GM23338 (cell line): ENCODE data around the gene NFIA. TPM values are rescaled to one million over a fixed set of nuclear protein-coding genes. Genes with fewer than 3 reads are reported as not detected.

Experiments
- ATAC-seq: fragments of 200-7000 bp; cut with Tn5 transposase; 3 replicates; pipeline ENCODE4 v1.9.1; 2020
- DNase-seq: peaks from one replicate; pipeline ENCODE4 v3.0.0-alpha.2; 2015; ENCODE audit warnings: low spot score
- H2AFZ ChIP-seq: fragments of 200-600 bp; sonication (generic); 2 replicates; pipeline ENCODE4 v1.8.0; 2016; ENCODE audit warnings: antibody characterized with exemption, mild to moderate bottlenecking, moderate library complexity
- H3F3A ChIP-seq: fragments of 200-600 bp; sonication (generic); replicated peaks from 2 replicates; pipeline ENCODE4 v1.8.0; 2017; ENCODE audit warnings: antibody characterized with exemption, mixed run types, low read depth
- H3K27ac ChIP-seq: fragments of 200-600 bp; sonication (generic); 2 replicates; pipeline ENCODE4 v1.6.1; 2016; ENCODE audit warnings: low read depth
- H3K27me3 ChIP-seq: fragments of 200-600 bp; sonication (generic); 2 replicates; pipeline ENCODE4 v1.8.0; 2016; ENCODE audit warnings: mild to moderate bottlenecking, mixed run types, moderate library complexity; ENCODE audit not compliant: insufficient read depth
- H3K36me3 ChIP-seq: fragments of 200-600 bp; sonication (generic); 2 replicates; pipeline ENCODE4 v1.8.0; 2016; ENCODE audit warnings: mild to moderate bottlenecking; ENCODE audit not compliant: insufficient read depth
- H3K4me1 ChIP-seq: fragments of 200-600 bp; sonication (generic); 2 replicates; pipeline ENCODE4 v1.8.0; 2016; ENCODE audit warnings: mild to moderate bottlenecking, moderate library complexity; ENCODE audit not compliant: insufficient read depth
- H3K4me2 ChIP-seq: fragments of 200-600 bp; sonication (generic); 2 replicates; pipeline ENCODE4 v1.7.1; 2017; ENCODE audit warnings: mixed run types
- H3K4me3 ChIP-seq: fragments of 200-600 bp; sonication (generic); 2 replicates; pipeline ENCODE4 v1.6.1; 2016; ENCODE audit warnings: mixed run types
- H3K79me2 ChIP-seq: fragments of 200-600 bp; sonication (generic); replicated peaks from 2 replicates; pipeline ENCODE4 v1.8.0; 2017; ENCODE audit warnings: mild to moderate bottlenecking; ENCODE audit not compliant: insufficient read depth
- H3K9me2 ChIP-seq: fragments of 200-600 bp; sonication (generic); 2 replicates; pipeline ENCODE4 v1.8.0; 2017; ENCODE audit not compliant: insufficient read depth
- H4K20me1 ChIP-seq: fragments of 200-600 bp; sonication (generic); replicated peaks from 2 replicates; pipeline ENCODE4 v1.8.0; 2017; ENCODE audit warnings: mild to moderate bottlenecking; ENCODE audit not compliant: insufficient read depth
- H3K27ac Mint-ChIP-seq: 2 replicates; pipeline ENCODE4 v1.8.0; 2020; ENCODE audit warnings: inconsistent platforms, mild to moderate bottlenecking, moderate library complexity, mixed read lengths
- H3K27me3 Mint-ChIP-seq: 3 replicates; pipeline ENCODE4 v1.8.0; 2022; ENCODE audit warnings: low read depth, mild to moderate bottlenecking, moderate library complexity, mixed read lengths, inconsistent platforms; ENCODE audit not compliant: insufficient read depth, poor library complexity
- H3K36me3 Mint-ChIP-seq: 3 replicates; pipeline ENCODE4 v1.8.0; 2021; ENCODE audit warnings: low read depth, mild to moderate bottlenecking, inconsistent platforms, moderate library complexity, mixed read lengths
- H3K4me1 Mint-ChIP-seq: 3 replicates; pipeline ENCODE4 v1.8.0; 2020; ENCODE audit warnings: mild to moderate bottlenecking, inconsistent platforms, mixed read lengths
- H3K4me3 Mint-ChIP-seq: 3 replicates; pipeline ENCODE4 v1.8.0; 2021; ENCODE audit warnings: moderate library complexity, mild to moderate bottlenecking, inconsistent platforms, mixed read lengths
- H3K9me3 Mint-ChIP-seq: 3 replicates; pipeline ENCODE4 v1.8.0; 2020; ENCODE audit warnings: moderate library complexity, mild to moderate bottlenecking, inconsistent platforms, mixed read lengths
- CTCF ChIP-seq, 2 experiments: fragments of 200-600 bp in 1 of 2; sonication (generic) in 1 of 2; conservative IDR thresholded peaks; 2 replicates each; pipeline versions ENCODE4 v1.5.1 to v1.6.1; 2016 to 2017; ENCODE audit warnings: antibody characterized with exemption in 2 of 2, low read depth in 2 of 2, mild to moderate bottlenecking in 2 of 2, moderate library complexity in 1 of 2
- EZH2 ChIP-seq: fragments of 200-600 bp; sonication (generic); IDR thresholded peaks from one replicate; pipeline ENCODE4 v1.8.0; 2017; ENCODE audit warnings: antibody characterized with exemption, mild to moderate bottlenecking, low read depth; ENCODE audit not compliant: unreplicated experiment
- EZH2phosphoT487 ChIP-seq: fragments of 200-600 bp; sonication (generic); IDR thresholded peaks from one replicate; pipeline ENCODE4 v1.8.1; 2018; ENCODE audit warnings: antibody characterized with exemption; ENCODE audit not compliant: unreplicated experiment
- JUNB ChIP-seq: IDR thresholded peaks from one replicate; pipeline ENCODE4 v1.6.1; 2016; ENCODE audit warnings: antibody characterized with exemption; ENCODE audit not compliant: unreplicated experiment
- ZNF114 ChIP-seq: fragments of 250-450 bp; sonication (Bioruptor Pico); IDR thresholded peaks from 2 replicates; pipeline ENCODE4 v1.5.0; 2020; ENCODE audit warnings: mild to moderate bottlenecking, moderate library complexity
- ZNF331 ChIP-seq: fragments of 250-450 bp; sonication (Bioruptor Pico); IDR thresholded peaks from 2 replicates; pipeline ENCODE4 v1.5.0; 2020; ENCODE audit warnings: low read depth, mild to moderate bottlenecking, moderate library complexity
- ZNF462 ChIP-seq: fragments of 250-450 bp; sonication (Bioruptor Pico); IDR thresholded peaks from 2 replicates; pipeline ENCODE4 v1.5.0; 2020; ENCODE audit warnings: mild to moderate bottlenecking, moderate library complexity
- polyA plus RNA-seq: library from polyadenylated mRNA; unstranded; fragments of >200 nt; fragmentation: Nextera tagmentation; extraction: Ambion mirVana; gene quantifications from 2 replicates; pipeline ENCODE4 v1.2.1, GENCODE V29; 2016
- total RNA-seq: library from RNA; depleted of rRNA; stranded (reverse); fragments of >200 nt; shearing (Covaris generic); gene quantifications from 2 replicates; pipeline ENCODE4 v1.2.3, GENCODE V29; 2014

The NFIA gene
- total and polyA plus RNA-seq, 2 experiments from 2014 or later: 0.97 to 2.3 TPM

- Histone ChIP-seq H2AFZ (no peak overlapping the region), H4K20me1 (peaks cover 8% of the 10 kb centered on the region; the same call in 1 of the 2 replicates), H3K4me2 (no peak overlapping the region), H3K27me3 (peaks cover 59% of the 10 kb centered on the region), H3K4me3 (no peak overlapping the region), H3F3A (no peaks in the 10 kb centered on the region), H3K36me3 (no peaks in the 10 kb centered on the region), H3K4me1 (peaks cover 31% of the 10 kb centered on the region), H3K79me2 (no peaks in the 10 kb centered on the region; the same call in 1 of the 2 replicates), H3K9me2 (no peaks in the 10 kb centered on the region), H3K27ac (no peak overlapping the region)
- Mint-ChIP-seq H3K27ac (no peak overlapping the region), H3K27me3 (peaks cover 28% of the 10 kb centered on the region), H3K36me3 (peaks cover 3% of the 10 kb centered on the region; the same call in 1 of the 3 replicates), H3K4me3 (no peak overlapping the region), H3K9me3 (peaks cover 2% of the 10 kb centered on the region; the same call in 2 of the 3 replicates), H3K4me1 (peaks cover 25% of the 10 kb centered on the region)
- ATAC-seq (no peak), DNase-seq (no peak)
- TF ChIP-seq ZNF114: no peak
- no peak for TF ChIP-seq JUNB
- no peak for TF ChIP-seq ZNF462
- TF ChIP-seq EZH2phosphoT487: no peak
- TF ChIP-seq CTCF (conservative IDR thresholded peaks at IDR 0.05; ENCODE audit: low read depth in 2 of 2): no peak
- TF ChIP-seq ZNF331: no peak
- TF ChIP-seq EZH2: no peak
These were observed 3.8 kb downstream of the NFIA start for GRCh38 chr1:61085983-61086644.
